HG03521 (cell line): ENCODE results near the gene ANKRD33.

Experiments
- ATAC-seq: cut with Tn5 transposase; IDR thresholded peaks from one replicate; pipeline ENCODE4 v1.9.1; 2021; ENCODE audit warnings: mild to moderate bottlenecking, moderate library complexity; ENCODE audit not compliant: unreplicated experiment

Gene ANKRD33

GRCh38 chr12:51900323-51900889 is 12.5 kb downstream of the ANKRD33 start:
- no peak for ATAC-seq

DNA sequence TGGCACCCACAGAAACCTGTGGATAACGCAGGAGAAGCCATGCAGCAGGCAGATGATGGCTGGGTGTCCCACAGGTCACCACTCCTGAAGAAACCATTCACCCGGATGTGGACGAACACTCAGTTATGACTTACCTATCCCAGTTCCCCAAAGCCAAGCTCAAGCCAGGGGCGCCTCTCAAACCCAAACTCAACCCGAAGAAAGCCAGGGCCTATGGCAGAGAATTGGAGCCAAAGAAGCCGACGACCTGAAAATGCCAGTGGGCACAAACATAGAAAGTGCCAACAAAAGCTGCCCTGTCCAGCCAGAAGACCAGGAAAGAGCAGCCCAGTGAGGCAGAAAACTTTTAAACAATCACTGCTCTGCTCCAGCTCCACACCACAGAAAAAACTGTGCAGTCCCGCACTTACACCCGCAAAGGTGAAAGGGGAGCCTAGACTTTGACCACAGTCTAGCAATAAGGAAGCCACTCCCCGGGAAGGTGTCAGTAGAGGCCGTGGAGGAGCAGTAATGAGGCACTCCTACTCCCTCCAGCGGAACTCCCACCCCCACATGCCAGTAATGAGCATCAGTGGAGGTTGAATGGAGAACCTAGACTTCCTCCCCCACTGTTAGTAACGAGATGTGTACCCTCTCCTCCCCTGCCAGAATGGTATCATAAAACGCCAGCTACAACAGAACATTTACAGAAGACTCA is 13.4 kb downstream of the ANKRD33 start:
- no peak for ATAC-seq

- no peak for ATAC-seq
These were observed 14.0 kb downstream of the ANKRD33 start for GRCh38 chr12:51901881-51902280.

DNA sequence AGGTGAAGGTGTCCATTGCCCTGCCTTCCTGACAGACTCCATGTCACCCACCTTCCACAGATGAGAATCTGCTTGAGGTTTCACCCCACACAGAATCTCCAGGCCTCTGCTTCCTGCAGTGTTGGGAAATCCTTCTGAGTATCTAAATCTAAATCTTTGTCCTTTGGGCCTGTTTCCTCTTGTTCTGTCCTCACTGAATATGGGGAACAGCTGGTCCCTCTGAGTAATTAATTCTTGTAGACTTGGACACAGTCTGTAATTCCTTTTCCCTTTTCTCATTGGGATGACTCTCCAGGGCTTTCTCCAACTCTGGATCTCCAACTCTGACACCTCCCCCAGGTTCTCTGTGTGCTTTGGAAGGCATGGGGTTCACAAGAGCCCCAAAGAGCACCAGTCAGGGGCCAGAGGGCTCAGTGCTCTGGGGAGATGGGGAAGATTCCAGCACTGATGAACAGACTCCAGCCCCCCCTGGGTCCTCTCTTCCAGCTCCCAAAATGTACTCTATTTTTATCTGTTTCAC is 17.1 kb downstream of the ANKRD33 start:
- ATAC-seq: no peak

DNA sequence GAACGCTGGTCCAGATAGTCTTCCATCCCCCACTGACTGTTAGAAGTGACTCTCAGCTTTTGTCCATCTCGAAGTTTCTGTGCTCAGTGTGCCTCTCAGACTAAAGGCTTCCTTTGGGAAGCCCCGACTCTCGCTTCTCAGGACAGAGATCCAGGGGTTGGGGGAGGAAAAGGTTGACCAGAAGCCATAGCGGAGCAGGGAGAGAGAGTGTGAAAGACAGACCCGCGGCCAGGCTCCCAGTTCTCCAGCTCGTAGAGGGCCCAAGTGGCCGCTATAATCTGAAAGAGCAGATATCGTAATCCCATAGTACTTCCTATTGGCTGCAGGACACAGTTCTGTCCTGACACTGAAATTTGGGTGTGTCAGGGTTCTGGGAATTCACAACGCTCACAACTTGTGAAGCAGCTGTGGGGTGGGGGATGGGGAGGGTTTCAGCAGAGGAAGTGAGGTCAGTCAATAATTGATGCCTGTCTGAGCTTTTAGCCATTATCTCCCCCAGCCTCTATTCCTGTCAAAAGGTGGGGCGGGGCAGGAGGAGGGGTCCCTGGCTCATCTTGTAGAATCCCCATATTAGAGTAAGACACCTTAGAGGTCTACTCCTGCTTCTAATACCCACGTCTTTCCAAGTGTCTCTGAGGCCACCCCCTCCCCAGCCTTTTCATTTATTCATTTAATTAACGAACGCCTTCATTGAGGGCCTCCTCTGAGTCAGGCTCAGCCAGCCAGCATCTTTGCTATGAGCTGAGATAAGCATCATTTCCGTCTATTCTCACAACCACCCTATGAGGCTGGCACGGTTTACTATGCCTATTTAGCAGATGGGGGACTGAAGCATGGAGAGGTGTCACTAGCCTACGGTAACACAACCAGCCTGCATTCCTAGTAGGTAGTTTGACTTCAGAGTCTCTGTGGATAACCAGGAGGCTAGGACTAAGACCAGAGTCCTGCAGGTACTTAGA is 17.8 kb downstream of the ANKRD33 start:
- no peak for ATAC-seq

GRCh38 chr12:51906430-51907082 is 18.7 kb downstream of the ANKRD33 start:
- ATAC-seq: no peak

DNA sequence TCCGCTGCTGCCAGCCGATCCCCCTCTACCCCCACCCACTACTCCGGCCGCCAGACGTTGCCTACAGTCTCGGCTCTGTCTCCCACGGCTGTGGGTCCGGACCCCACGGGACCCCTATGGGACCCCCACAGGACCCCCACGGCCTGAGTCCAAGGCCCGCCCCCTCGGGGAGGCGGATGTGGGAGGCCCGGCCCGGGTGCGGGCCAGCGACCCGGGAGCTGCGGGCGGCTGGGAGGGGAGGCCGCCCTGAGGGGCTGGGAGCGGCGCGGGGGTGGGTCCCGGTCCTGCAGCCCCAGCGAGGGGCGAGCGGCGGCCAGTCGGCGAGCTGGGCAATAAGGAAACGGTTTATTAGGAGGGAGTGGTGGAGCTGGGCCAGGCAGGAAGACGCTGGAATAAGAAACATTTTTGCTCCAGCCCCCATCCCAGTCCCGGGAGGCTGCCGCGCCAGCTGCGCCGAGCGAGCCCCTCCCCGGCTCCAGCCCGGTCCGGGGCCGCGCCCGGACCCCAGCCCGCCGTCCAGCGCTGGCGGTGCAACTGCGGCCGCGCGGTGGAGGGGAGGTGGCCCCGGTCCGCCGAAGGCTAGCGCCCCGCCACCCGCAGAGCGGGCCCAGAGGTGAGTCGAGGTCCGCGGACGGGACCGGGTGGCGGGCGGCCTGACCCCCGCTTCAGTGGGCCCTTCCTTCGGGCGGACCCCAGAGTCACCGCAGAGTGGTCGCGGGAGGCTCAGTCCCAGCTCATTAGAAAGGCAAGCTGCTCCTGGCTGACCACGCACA is 19.4 kb downstream of the ANKRD33 start, which contains the start of gene ACVRL1:
Gene ACVRL1, plus strand, starts transcription at position 422 of the 773 bp plus-strand sequence. CDS start 4,971 bp downstream, outside the sequence.
- no peak for ATAC-seq

GRCh38 chr12:51907856-51908425 is 20.0 kb downstream of the ANKRD33 start:
- no peak for ATAC-seq

DNA sequence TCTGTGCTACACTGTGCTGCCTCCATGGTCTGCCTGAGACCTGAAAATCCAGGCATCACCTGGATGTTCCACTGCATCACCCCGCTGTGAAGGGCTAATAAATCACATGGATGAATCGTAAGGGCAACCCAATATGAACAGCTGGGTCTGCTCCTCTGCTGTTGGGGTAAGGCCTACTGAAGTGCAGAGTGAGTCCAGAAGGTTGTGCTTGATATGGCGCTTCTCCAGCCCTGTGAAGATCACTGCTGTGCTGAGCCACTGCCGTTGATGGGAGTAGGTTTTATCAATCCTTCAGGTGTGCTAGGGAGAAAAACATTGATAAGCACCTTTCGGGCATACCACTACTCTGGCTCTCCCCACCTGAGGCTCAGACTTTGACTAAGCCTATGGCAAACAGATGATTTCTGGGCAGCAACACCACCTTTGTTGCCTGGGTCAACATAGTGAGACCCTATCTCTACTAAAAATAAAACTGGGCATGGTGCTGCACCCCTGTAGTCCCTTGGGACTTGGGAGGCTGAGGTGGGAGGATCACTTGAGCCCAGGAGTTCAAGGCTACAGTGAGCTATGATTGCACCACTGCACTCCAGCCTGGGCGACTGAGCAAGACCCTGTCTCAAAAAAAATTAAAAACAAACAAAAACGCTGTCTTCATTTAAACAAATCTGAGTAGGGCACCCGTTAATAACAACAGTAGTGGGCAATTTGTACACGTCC is 21.1 kb downstream of the ANKRD33 start:
- no peak for ATAC-seq

DNA sequence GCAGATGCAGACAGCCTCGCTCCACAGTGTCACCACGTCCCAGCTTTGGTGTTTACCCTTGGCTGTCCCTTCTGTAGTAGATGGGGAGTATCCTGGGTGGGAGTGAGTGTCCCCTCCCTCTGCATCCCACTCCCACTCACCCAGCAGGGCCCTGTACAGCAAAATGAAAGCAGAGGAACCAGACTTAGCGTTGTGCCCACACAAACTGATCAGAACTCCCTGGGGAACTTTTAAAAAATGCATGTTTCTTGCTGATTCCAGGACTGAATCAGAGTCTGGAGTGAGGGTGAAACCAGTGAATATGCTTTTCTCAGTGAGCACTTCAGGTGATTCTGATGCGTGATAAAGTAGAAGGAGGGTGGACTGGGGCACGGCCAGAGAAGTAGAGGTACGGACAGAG is 22.3 kb downstream of the ANKRD33 start:
- no peak for ATAC-seq

DNA sequence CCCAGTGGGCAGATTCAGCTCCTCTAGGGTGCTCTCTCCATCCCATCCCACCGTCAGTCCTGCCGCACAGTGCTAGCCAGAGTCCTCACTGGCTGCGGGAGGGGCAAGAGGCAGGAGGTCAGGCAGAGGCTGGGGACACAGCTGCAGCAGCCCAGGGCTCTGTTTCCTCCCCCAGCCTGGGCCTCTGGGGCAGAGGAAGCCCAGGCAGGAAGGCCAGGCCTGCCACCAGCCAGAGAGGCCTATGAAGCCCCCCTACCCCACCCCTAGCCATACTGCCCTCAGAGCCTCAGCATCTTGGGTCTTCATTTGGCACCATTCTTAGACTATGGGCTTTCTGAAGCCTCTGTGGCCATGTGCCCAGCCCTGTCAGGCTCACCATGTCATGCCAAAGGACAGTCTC is 22.8 kb downstream of the ANKRD33 start:
- no peak for ATAC-seq

DNA sequence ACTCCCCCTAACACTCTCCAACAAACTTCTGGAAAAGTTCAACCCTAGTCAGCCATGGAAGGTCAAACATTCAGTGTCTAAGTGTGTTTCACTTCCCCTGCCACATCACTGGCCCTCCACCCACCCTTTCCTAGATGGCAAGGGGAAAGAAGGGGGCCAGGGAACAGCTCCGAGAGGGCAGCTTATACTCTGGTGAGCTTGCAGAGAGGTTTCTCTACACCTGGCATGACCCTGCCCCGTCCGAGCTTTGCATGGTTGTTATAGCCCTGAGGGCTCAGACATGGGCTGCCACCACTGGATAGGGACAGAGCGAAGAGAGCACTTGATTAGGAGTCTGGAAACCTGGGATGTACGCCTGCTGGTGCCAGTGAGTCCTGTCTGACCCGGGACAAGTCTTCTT is 23.4 kb downstream of the ANKRD33 start:
- no peak for ATAC-seq

- no peak for ATAC-seq
These were observed 24.1 kb downstream of the ANKRD33 start for GRCh38 chr12:51911788-51912711.

DNA sequence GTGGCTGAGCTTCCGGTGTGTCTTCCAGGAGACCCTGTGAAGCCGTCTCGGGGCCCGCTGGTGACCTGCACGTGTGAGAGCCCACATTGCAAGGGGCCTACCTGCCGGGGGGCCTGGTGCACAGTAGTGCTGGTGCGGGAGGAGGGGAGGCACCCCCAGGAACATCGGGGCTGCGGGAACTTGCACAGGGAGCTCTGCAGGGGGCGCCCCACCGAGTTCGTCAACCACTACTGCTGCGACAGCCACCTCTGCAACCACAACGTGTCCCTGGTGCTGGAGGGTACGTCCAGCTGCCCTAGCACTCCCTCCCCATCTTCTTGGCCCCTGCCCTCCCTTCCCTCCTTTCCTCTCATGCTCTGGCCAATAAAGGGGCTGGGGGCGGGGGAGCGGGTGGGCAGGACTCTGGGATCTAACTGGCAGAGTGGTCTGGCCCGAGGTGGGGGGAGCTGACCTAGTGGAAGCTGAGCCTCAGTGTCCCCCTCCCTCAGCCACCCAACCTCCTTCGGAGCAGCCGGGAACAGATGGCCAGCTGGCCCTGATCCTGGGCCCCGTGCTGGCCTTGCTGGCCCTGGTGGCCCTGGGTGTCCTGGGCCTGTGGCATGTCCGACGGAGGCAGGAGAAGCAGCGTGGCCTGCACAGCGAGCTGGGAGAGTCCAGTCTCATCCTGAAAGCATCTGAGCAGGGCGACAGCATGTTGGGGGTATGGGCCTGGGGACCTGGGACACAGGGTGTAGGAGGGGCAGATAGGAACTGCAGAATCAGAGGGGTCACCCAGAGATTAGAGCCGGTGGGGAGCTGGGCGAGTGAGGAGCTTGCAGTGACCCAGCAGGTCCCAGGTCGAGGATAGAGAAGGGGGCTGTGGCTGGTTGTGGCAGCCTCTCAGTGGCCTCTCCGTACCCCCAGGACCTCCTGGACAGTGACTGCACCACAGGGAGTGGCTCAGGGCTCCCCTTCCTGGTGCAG is 25.4 kb downstream of the ANKRD33 start:
- ATAC-seq: no peak

- no peak for ATAC-seq
These were observed 26.4 kb downstream of the ANKRD33 start for GRCh38 chr12:51914034-51914923.
